Activated naive CD4-positive, alpha-beta T cell treated with anti-CD3 and anti-CD28 coated beads, Interleukin-2, amount 50 U/mL, for 24 hours (primary cell): ENCODE results near the gene TNFSF10.

Experiments
- H3K27ac Mint-ChIP-seq: one replicate; pipeline ENCODE4 v1.8.0; 2021; ENCODE audit warnings: mild to moderate bottlenecking, mixed read lengths
- H3K27me3 Mint-ChIP-seq: one replicate; pipeline ENCODE4 v1.8.0; 2021; ENCODE audit warnings: mixed read lengths
- H3K36me3 Mint-ChIP-seq: one replicate; pipeline ENCODE4 v1.8.0; 2021; ENCODE audit warnings: mixed read lengths
- H3K4me1 Mint-ChIP-seq: one replicate; pipeline ENCODE4 v1.8.0; 2021; ENCODE audit warnings: mixed read lengths
- H3K4me3 Mint-ChIP-seq: one replicate; pipeline ENCODE4 v1.8.0; 2021; ENCODE audit warnings: mild to moderate bottlenecking, mixed read lengths
- H3K9me3 Mint-ChIP-seq: one replicate; pipeline ENCODE4 v1.8.0; 2021; ENCODE audit warnings: mixed read lengths

Gene TNFSF10

GRCh38 chr3:172551874-172552273, 28.6 kb upstream of the TNFSF10 start:
- no peak overlapping the region for H3K4me3 Mint-ChIP-seq
- peaks cover 43% of the 10 kb centered on the region for H3K4me1 Mint-ChIP-seq
- H3K27ac Mint-ChIP-seq = peak overlapping the region; percentile 1
- no peaks in the 10 kb centered on the region for H3K36me3 Mint-ChIP-seq
- H3K9me3 Mint-ChIP-seq = no peaks in the 10 kb centered on the region
- H3K27me3 Mint-ChIP-seq = no peaks in the 10 kb centered on the region

GRCh38 chr3:172550347-172550943, 27.2 kb upstream of the TNFSF10 start:
- Mint-ChIP-seq H3K4me3 (peak overlapping the region; percentile 2), H3K9me3 (no peaks in the 10 kb centered on the region), H3K27me3 (no peaks in the 10 kb centered on the region), H3K36me3 (no peaks in the 10 kb centered on the region), H3K27ac (peak overlapping the region; percentile 74), H3K4me1 (peaks cover 51% of the 10 kb centered on the region)

- H3K36me3 Mint-ChIP-seq = no peaks in the 10 kb centered on the region
- peaks cover 58% of the 10 kb centered on the region for H3K4me1 Mint-ChIP-seq
- H3K27ac Mint-ChIP-seq = no peak overlapping the region
- no peaks in the 10 kb centered on the region for H3K27me3 Mint-ChIP-seq
- no peaks in the 10 kb centered on the region for H3K9me3 Mint-ChIP-seq
- H3K4me3 Mint-ChIP-seq = no peak overlapping the region
These were observed 25.9 kb upstream of the TNFSF10 start for GRCh38 chr3:172549144-172549543.

GRCh38 chr3:172546628-172547214, 23.5 kb upstream of the TNFSF10 start:
- Mint-ChIP-seq H3K9me3 (no peaks in the 10 kb centered on the region), H3K27ac (no peak overlapping the region), H3K4me3 (peak overlapping the region; percentile 55), H3K4me1 (peaks cover 63% of the 10 kb centered on the region), H3K36me3 (no peaks in the 10 kb centered on the region), H3K27me3 (no peaks in the 10 kb centered on the region)

- no peak overlapping the region for H3K27ac Mint-ChIP-seq
- H3K9me3 Mint-ChIP-seq = no peaks in the 10 kb centered on the region
- H3K4me1 Mint-ChIP-seq = peaks cover 57% of the 10 kb centered on the region
- no peak overlapping the region for H3K4me3 Mint-ChIP-seq
- H3K27me3 Mint-ChIP-seq = no peaks in the 10 kb centered on the region
- no peaks in the 10 kb centered on the region for H3K36me3 Mint-ChIP-seq
These were observed 22.9 kb upstream of the TNFSF10 start for GRCh38 chr3:172546105-172546504.

- Mint-ChIP-seq H3K4me1 (peaks cover 45% of the 10 kb centered on the region), H3K4me3 (no peak overlapping the region), H3K9me3 (no peaks in the 10 kb centered on the region), H3K36me3 (no peaks in the 10 kb centered on the region), H3K27ac (no peak overlapping the region), H3K27me3 (no peaks in the 10 kb centered on the region)
These were observed 21.2 kb upstream of the TNFSF10 start for GRCh38 chr3:172544404-172544803.

GRCh38 chr3:172543884-172544283, 20.7 kb upstream of the TNFSF10 start:
- no peak overlapping the region for H3K27ac Mint-ChIP-seq
- no peaks in the 10 kb centered on the region for H3K36me3 Mint-ChIP-seq
- no peaks in the 10 kb centered on the region for H3K27me3 Mint-ChIP-seq
- H3K4me1 Mint-ChIP-seq = peaks cover 46% of the 10 kb centered on the region
- H3K4me3 Mint-ChIP-seq = no peak overlapping the region
- no peaks in the 10 kb centered on the region for H3K9me3 Mint-ChIP-seq

- H3K27ac Mint-ChIP-seq = no peak overlapping the region
- H3K4me1 Mint-ChIP-seq = peaks cover 48% of the 10 kb centered on the region
- H3K27me3 Mint-ChIP-seq = no peaks in the 10 kb centered on the region
- no peaks in the 10 kb centered on the region for H3K36me3 Mint-ChIP-seq
- no peak overlapping the region for H3K4me3 Mint-ChIP-seq
- H3K9me3 Mint-ChIP-seq = no peaks in the 10 kb centered on the region
These were observed 20.2 kb upstream of the TNFSF10 start for GRCh38 chr3:172543419-172543818.

- Mint-ChIP-seq H3K27me3 (no peaks in the 10 kb centered on the region), H3K36me3 (no peaks in the 10 kb centered on the region), H3K9me3 (no peaks in the 10 kb centered on the region), H3K4me3 (no peak overlapping the region), H3K27ac (no peak overlapping the region), H3K4me1 (peaks cover 48% of the 10 kb centered on the region)
These were observed 19.8 kb upstream of the TNFSF10 start for GRCh38 chr3:172542999-172543398.

- no peaks in the 10 kb centered on the region for H3K9me3 Mint-ChIP-seq
- H3K27me3 Mint-ChIP-seq = no peaks in the 10 kb centered on the region
- H3K27ac Mint-ChIP-seq = no peak overlapping the region
- no peak overlapping the region for H3K4me3 Mint-ChIP-seq
- peaks cover 51% of the 10 kb centered on the region for H3K4me1 Mint-ChIP-seq
- H3K36me3 Mint-ChIP-seq = no peaks in the 10 kb centered on the region
These were observed 18.8 kb upstream of the TNFSF10 start for GRCh38 chr3:172541945-172542488.

GRCh38 chr3:172540049-172540448, 16.8 kb upstream of the TNFSF10 start:
- Mint-ChIP-seq H3K4me3 (no peak overlapping the region), H3K27ac (no peak overlapping the region), H3K4me1 (peaks cover 52% of the 10 kb centered on the region), H3K36me3 (peaks cover 4% of the 10 kb centered on the region), H3K9me3 (peaks cover 4% of the 10 kb centered on the region), H3K27me3 (no peaks in the 10 kb centered on the region)

GRCh38 chr3:172539273-172539672, 16.0 kb upstream of the TNFSF10 start:
- no peak overlapping the region for H3K4me3 Mint-ChIP-seq

GRCh38 chr3:172538368-172539151, 15.3 kb upstream of the TNFSF10 start:
- H3K4me3 Mint-ChIP-seq = peak overlapping the region; percentile 40
- no peaks in the 10 kb centered on the region for H3K27me3 Mint-ChIP-seq
- H3K27ac Mint-ChIP-seq = no peak overlapping the region
- peaks cover 4% of the 10 kb centered on the region for H3K9me3 Mint-ChIP-seq
- peaks cover 5% of the 10 kb centered on the region for H3K36me3 Mint-ChIP-seq
- H3K4me1 Mint-ChIP-seq = peaks cover 52% of the 10 kb centered on the region

More at GRCh38 chr3:172539273-172539672, 16.0 kb upstream of the TNFSF10 start:
- Mint-ChIP-seq H3K36me3 (peaks cover 5% of the 10 kb centered on the region), H3K4me1 (peaks cover 52% of the 10 kb centered on the region), H3K27ac (no peak overlapping the region), H3K9me3 (peaks cover 4% of the 10 kb centered on the region), H3K27me3 (no peaks in the 10 kb centered on the region)

- Mint-ChIP-seq H3K27ac (peak overlapping the region; percentile 88), H3K4me3 (peak overlapping the region; percentile 23), H3K9me3 (peaks cover 4% of the 10 kb centered on the region), H3K27me3 (no peaks in the 10 kb centered on the region), H3K4me1 (peaks cover 45% of the 10 kb centered on the region), H3K36me3 (peaks cover 5% of the 10 kb centered on the region)
These were observed 14.4 kb upstream of the TNFSF10 start for GRCh38 chr3:172537507-172538158.

GRCh38 chr3:172536993-172537419, 13.8 kb upstream of the TNFSF10 start:
- Mint-ChIP-seq H3K4me3 (peak overlapping the region; percentile 59), H3K9me3 (peaks cover 4% of the 10 kb centered on the region), H3K36me3 (peaks cover 5% of the 10 kb centered on the region), H3K4me1 (peaks cover 51% of the 10 kb centered on the region), H3K27ac (peak overlapping the region; percentile 88), H3K27me3 (no peaks in the 10 kb centered on the region)
